Stomach (tissue), 4 donors: ENCODE results near the gene PLA2G3.

ENCODE experiments used
- CTCF ChIP-seq, 7 experiments: fragments of 450-650 bp in 4 of 7; fragments of 200-600 bp in 3 of 7; sonication (generic) in 3 of 7; IDR thresholded peaks; one replicate each; pipeline ENCODE4 v1.5.1; 2016 to 2019; ENCODE audit warnings: antibody characterized with exemption in 7 of 7, control low read depth in 2 of 7, mild to moderate bottlenecking in 1 of 7
- POLR2A ChIP-seq, 4 donors: fragments of 450-650 bp; IDR thresholded peaks; one replicate each; pipeline ENCODE4 v1.6.1; 2016; ENCODE audit warnings: antibody characterized with exemption in 4 of 4, control low read depth in 2 of 4, mild to moderate bottlenecking in 1 of 4, moderate library complexity in 1 of 4
- POLR2AphosphoS5 ChIP-seq, 3 donors: sonication (generic); formaldehyde crosslinking; IDR thresholded peaks; one replicate each; pipeline ENCODE4 v1.6.1; 2016; ENCODE audit warnings: antibody characterized with exemption in 3 of 3

GRCh38 chr22:31106731-31107177 lies 33.6 kb downstream of the PLA2G3 start:
- TF ChIP-seq POLR2A (IDR thresholded peaks at IDR 0.05) = no peak
- TF ChIP-seq CTCF (IDR thresholded peaks at IDR 0.05) = no peak
- TF ChIP-seq POLR2AphosphoS5 (IDR thresholded peaks at IDR 0.05) = no peak
